T-helper 2 cell treated with Interferon-gamma antibody and Interleukin-4, amounts not matched to agents 100 ng/mL and 5 ng/mL, for 36 hours (primary cell): Measurements from ENCODE around the gene POP5. TPM values are rescaled to one million over a fixed set of nuclear protein-coding genes. Genes with fewer than 3 reads are reported as not detected.
"Not testable (repeated sequence)": the region's sequence is repeated elsewhere in the genome, so short reads cannot be mapped to it uniquely, and the experiment has no call there.

ENCODE experiments used
- intact Hi-C: fragments of 100-400 bp; cut with micrococcal nuclease; formaldehyde crosslinking; loops from one replicate; pipeline ENCODE4 v1.15.1; 2023
- total RNA-seq: library from RNA; stranded (reverse); gene quantifications from 2 replicates; pipeline ENCODE4 v1.2.3, GENCODE V29; 2022

POP5 gene
- 63.5 and 67.7 TPM in 2 replicates for total RNA-seq

DNA sequence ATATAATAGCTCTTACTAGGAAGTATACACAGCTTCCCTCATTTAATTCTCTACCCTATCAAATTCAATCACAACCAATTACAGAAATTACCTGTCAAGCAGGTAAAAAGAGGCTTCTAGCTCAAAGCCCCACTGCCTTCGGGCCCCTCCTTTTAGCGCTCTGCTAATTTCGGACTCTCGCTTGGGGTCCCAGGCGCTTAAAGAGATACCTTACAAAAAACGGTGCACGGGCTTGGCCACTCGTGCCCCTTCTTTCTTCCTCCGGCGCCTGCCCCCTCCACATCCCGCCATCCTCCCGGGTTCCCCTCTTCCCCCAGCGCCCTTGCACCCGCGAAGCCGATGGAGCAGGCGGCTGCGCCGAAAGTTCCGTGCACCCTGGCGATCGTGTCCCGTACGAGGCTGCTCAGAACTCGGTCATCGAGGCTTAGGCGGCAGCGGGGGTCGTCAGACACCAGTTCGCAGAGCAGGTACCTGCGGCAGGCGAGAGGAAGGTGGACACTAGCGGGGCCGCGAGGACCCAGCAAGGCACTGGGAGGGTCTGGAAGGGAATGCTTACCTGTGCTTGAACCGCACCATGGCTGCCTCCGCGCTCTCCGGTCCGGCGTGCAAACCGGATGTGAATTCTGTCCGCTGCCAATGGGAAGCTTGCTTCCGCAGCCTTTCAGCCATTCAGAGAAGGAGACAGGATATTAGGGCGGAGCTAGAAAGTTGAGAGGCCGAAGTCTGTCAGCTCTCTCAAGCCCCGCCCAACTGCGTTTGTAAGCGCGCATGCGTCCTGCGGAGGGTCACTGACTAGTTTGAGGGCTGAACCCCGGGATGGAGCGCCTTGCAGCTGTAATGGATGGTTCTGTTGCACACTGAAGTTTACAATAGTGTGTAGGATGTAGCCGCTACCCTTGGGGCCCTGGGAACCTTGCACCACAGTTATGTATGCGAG lies at the start of gene POP5:
POP5 (minus strand) TSS at position 616 of the 937 bp plus-strand sequence; CDS start at position 576, 40 bp downstream.
- intact Hi-C loops = loop anchor here (1.0 to 5.0 kb wide), 8 partner anchors 44 to 914 kb away; partner anchors contain the start of genes ACADS, COX6A1, PRKAB1 and UNC119B

- intact Hi-C loops = no loop called here
Observed at GRCh38 chr12:120630104-120630892, 49.1 kb upstream of the POP5 start.

DNA sequence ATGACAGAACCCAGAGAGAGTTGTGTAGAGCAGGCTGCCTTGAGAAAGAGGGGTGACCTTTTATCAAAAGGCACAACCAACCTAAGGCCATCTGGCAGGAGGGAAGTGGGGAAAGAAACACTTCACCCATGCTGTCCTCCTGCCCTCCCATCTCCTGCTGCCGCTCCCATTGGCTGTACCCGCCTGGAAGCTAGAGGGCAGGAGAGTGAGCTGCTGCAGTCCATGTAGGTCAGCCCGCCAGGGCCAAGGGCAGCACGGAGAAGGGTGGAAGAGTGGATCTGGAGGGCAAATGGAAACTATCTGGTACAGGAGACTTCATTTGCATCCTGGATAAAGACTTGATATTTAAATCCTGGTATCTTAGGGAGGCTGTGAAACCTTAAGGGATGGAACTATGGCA lies 47.7 kb upstream of the POP5 start:
- intact Hi-C loops = no loop called here

DNA sequence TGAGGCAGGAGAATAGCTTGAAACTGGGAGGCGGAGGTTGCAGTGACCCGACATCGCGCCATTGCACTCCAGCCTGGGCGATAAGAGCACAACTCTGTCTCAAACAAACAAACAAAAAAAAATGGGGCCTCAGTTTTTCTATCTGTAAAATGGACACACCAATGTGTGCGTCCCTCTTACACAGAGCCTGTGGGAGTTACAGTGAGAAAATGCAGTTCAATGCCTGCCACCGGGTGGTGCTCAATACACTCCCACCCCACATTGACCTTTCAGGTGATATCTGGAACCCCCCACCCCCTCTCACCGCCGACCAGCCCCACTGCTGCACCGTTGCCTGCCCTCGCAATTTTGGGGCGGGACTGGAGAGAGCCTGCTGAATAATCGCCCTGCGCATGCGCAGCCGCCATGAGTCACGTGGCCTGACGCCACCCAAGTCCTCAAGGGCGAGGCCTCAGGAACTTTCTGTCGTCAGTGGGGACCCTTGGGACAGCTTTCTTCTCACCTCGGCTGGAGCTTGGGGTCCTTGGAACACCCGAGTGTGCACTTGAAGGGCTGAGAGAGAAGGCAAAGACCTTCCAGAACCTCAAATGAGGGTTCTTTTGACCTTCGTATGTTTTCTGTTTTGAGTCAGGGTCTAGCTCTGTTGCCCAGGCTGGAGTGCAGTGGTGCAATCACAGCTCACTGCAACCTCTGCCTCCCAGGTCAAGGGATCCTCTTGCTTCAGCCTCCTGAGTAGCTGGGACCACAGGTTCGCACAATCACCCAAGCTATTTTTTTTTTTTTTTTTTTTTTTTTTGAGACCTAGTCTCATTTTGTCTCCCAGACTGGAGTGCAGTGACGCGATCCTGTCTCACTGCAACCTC lies 44.6 kb upstream of the POP5 start:
- intact Hi-C loops = no loop called here

DNA sequence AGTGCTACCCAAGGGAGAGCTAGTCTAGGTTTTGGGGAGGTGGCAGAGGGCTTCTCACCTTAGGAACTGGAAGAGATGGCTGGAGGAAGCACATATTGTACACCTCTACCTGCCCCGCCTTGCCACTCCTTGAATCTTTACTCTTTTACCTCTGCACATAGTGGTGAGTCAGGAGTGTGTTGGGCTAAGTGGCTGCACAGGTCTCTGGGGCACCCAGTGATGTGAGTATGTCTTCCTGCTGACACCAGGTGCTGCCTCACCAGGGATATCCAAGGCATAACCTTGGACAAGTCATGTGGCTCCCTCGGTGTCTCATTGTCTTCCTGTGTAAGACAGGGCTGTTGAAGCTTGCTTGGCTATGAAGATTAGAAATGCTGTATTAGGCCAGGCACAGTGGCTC lies 39.4 kb upstream of the POP5 start:
- intact Hi-C loops = no loop called here

DNA sequence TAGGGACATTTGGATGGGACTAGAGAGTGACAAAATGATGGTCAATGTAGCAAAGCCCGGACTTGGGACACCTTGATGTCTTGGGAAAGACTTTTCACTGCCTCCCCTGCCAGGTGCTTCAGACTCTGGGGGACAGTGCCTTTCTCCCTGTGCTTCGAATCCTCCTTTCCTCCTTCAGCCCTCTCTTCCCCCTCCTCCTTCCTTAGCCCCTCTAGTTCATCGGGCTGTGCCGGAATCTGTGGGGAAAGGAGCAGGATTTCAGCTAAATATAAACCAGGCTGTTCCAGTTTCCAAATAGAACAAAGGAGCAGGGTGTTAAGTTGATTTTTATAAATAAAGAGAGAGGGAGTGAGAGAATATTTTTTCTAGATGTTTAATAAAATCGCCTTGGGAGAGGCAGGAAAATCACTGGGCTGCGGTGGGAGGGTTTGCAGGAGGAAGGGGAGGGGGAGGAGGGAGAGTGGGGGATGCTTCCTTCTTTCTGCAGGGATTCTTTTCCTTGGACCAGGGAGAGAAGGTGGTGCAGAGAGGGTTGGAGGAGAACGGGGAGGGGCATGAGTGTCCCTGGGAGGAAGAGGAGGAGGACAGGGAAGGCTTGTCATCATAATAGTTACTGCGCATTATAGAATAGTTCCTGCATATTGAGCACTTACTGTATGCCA lies 37.9 kb upstream of the POP5 start:
- intact Hi-C loops = no loop called here

- intact Hi-C loops = not testable (repeated sequence)
Observed at GRCh38 chr12:120617767-120618166, 36.6 kb upstream of the POP5 start.

DNA sequence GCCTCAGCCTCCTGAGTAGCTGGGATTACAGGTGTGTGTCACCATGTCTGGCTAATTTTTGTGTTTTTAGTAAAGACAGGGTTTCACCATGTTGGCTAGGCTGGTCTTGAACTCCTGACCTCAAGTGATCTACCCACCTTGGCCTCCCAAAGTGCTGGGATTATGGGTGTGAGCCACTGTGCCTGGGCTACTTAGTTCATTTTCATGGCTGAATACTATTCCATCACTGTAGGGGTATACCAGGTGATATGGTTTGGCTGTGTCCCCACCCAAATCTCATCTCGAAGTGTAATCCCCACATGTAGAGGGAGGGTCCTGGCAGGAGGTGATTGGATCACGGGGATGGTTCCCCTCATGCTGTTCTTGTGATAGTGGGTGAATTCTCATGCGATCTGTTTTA lies 36.0 kb upstream of the POP5 start:
- intact Hi-C loops = not testable (repeated sequence)

DNA sequence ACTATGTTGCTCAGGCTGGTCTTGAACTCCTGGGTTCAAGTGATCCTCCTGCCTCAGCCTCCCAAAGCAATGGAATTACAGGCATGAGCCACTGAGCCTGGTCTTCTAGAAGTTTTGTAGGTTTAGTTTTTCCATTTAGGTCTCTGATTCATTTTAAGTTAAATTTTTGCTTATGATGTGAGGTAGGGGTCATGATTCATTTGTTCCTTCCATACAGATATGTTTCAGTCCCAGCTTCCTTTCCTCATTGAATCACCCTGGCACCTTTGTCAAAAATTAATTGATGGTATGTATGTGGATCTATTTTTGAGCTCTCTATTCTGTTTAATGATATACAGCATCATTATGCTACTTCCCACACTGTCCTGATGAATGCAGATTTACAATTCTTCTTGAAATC lies 33.6 kb upstream of the POP5 start:
- intact Hi-C loops = no loop called here

GRCh38 chr12:120611534-120611933 lies 30.3 kb upstream of the POP5 start:
- intact Hi-C loops = not testable (repeated sequence)

DNA sequence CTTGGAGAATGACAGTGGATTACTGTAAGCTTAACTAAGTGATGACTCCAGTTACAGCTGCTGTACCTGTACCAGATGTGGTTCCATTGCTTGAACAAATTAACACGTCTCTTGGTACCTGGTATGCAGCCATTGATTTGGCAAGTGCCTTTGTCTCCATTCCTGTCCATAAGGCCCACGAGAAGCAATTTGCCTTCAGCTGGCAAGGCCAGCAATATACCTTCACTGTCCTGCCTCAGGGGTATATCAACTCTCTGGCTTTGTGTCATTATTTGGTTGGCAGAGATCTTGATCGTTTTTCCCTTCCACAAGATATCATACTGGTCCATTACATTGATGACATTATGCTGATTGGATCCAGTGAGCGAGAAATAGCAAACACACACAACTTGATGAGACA lies 29.4 kb upstream of the POP5 start:
- intact Hi-C loops = no loop called here

- intact Hi-C loops = not testable (repeated sequence)
Observed at GRCh38 chr12:120602416-120602815, 21.2 kb upstream of the POP5 start.

- intact Hi-C loops = no loop called here
Observed at GRCh38 chr12:120599672-120600552, 18.7 kb upstream of the POP5 start.

DNA sequence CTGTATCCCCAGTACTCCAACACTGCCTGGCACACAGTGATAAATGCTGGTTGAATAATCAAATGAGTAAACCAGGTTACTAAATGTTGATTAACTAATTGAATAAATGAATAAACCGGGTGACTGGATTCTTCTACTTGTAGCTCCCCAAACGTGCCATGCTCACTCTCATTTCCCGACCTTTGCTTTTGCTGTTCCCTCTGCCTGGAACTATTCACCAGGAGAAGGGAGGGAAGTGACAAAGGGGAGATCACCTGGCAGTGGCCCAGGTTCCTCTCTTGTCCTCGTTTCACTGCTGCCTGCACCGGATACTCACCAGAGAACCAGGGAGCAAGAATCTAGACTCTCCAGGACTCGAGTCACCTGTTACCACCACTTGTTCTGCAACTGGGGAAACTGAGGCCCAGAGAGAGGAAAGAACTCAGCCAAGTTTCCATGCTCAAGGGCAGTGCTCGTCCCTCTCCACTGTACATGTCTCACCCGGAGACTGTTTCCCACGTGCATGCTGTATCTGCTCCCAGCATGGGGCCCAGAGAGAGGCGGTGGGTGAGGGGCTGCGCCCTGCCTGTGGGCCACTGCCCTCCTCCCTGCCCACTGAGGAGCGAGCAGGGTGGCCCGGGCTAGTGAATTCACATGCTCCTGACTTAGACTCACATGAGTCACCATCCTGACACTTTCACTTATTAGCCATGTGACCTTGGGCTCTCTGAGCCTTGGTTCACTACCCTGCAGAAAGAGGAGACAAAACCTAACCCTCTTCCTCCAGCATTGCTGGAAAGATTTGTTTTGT lies 17.7 kb upstream of the POP5 start:
- intact Hi-C loops = no loop called here

DNA sequence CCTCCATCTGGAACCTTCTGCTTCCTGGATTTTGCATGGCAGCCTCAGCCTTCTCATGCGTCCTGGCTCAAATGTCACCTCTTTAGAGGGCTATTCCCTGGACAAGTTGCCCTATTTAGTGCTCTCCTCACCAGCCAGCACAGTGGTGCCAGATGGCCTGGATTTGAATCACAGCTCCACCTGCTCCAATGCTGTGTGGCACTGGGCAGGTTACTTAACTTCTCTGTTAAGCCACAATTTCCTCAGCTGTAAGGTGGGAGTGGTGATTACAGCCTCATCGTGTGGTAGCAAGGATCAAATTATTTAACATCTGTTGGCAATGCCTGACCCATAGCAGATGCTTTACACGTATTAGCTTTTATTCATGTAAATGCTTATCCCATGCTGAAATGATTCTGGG lies 16.7 kb upstream of the POP5 start:
- intact Hi-C loops = no loop called here

DNA sequence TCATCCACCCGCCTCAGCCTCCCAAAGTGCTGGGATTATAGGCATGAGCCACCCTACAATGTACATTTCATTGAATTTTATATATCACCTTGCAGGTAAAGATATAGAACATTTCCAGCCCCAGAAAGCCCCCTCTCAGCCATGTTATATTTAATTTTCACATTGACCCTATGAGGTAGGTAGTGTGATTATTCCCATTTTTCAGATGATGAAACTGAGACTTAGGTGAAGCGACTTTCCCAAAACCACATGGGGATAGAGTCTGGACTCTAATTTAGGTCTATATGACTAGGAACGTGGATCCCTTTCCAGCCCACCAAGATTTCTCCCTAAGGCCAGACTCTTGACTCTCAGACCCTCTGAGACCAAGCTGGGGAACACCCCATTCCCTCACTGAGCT lies 15.7 kb upstream of the POP5 start:
- intact Hi-C loops = no loop called here

GRCh38 chr12:120592121-120593049 lies 11.2 kb upstream of the POP5 start:
- intact Hi-C loops = no loop called here
